ENCODE results near the gene SNRPD2.

Gene SNRPD2

DNA sequence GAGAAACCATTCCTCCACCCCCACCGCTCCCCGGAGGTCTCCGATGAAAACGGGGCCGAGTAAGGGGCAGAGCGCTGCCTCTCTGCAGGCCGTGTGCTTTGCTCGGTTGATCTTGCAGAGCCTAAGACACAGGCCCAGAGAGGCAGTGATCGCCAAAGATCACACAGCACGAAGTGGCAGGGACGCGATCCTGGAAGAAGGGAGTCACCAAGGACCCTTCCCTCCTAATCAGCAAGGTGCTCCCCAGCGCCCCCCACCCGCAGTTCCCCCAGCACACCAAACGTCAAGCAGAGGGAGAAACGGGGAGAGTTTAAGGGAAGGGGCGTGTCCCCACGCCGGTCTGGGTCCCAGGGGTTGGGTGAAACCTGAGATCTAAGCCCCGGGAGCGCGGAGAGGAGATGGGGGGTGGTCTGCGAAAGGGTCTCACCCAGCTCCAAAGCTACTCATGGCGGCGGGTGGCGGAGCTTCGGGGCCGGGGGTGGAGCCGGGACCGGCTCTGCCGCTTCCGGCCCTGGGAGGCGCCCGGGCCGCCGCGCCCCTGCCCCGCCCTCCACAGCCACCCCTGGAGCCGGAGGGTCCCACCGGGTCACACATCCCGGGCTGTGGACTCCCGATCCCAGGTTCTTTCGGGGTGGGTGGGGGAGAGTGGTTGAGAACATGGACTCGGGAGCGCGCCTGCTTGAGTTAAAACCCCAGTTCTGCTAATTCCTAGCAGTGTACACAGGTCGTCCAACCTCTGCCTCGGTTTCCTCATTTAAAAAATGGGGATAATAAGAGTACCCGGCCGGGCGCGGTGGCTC, 52.6 kb downstream of the SNRPD2 start, which contains the start of gene EML2:
Gene EML2, minus strand, starts transcription at position 468 of the 800 bp plus-strand sequence. Its CDS starts 21 bp downstream, at position 447.
- no peak for TF ChIP-seq POLR2AphosphoS5 (IDR thresholded peaks at IDR 0.05; ENCODE audit: low read depth, low read length)
- TF ChIP-seq SIN3A (IDR thresholded peaks at IDR 0.05; ENCODE audit: borderline replicate concordance, insufficient read depth, low read length) = no peak
- TF ChIP-seq, protein P1, sequence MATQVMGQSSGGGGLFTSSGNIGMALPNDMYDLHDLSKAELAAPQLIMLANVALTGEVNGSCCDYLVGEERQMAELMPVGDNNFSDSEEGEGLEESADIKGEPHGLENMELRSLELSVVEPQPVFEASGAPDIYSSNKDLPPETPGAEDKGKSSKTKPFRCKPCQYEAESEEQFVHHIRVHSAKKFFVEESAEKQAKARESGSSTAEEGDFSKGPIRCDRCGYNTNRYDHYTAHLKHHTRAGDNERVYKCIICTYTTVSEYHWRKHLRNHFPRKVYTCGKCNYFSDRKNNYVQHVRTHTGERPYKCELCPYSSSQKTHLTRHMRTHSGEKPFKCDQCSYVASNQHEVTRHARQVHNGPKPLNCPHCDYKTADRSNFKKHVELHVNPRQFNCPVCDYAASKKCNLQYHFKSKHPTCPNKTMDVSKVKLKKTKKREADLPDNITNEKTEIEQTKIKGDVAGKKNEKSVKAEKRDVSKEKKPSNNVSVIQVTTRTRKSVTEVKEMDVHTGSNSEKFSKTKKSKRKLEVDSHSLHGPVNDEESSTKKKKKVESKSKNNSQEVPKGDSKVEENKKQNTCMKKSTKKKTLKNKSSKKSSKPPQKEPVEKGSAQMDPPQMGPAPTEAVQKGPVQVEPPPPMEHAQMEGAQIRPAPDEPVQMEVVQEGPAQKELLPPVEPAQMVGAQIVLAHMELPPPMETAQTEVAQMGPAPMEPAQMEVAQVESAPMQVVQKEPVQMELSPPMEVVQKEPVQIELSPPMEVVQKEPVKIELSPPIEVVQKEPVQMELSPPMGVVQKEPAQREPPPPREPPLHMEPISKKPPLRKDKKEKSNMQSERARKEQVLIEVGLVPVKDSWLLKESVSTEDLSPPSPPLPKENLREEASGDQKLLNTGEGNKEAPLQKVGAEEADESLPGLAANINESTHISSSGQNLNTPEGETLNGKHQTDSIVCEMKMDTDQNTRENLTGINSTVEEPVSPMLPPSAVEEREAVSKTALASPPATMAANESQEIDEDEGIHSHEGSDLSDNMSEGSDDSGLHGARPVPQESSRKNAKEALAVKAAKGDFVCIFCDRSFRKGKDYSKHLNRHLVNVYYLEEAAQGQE (IDR thresholded peaks at IDR 0.05; ENCODE audit: insufficient read depth in 1 of 2, low read depth in 2 of 2, low read length in 2 of 2) = no peak
- no peak for TF ChIP-seq FOXP2 (optimal IDR thresholded peaks at IDR 0.05; ENCODE audit: borderline replicate concordance, extremely low read depth, extremely low read length, insufficient read depth)
- no peak for TF ChIP-seq TAF1 (IDR thresholded peaks at IDR 0.05; ENCODE audit: borderline replicate concordance, insufficient read depth, low read length)

DNA sequence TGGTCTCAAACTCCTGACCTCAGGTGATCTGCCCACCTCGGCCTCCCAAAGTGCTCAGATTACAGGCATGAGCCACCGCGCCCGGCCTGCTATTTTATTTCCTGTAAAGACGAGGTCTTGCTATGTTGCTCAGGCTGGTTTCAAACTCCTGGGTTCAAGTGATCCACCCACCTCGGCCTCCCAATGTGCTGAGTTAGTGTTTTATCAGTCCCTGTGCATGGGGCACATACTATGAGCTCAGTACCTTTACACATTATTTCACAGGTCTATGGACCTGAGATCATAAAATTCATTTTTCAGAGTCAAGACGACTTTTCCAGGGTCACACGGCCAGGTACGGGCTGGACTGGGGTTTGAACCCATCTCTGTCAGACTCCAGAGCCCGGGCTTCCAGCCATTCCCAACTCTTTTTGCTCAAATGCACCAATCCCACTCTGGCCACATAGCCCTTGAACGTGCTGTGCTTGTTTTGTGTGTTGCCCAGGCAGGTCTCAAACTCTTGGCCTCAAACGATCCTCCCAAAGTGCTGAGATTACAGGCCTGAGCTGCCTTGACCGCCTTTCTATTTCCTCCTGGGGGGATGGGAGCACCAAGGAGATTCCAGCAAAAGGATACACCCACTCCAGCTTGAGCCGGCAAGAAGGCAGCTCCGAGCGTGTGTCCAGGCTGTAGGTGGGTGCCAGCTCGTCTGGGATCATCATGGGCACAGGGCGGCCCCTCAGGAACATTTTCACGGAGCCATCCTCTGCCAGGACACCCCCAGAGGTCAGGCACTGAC, 53.7 kb downstream of the SNRPD2 start:
- TF ChIP-seq SIN3A (IDR thresholded peaks at IDR 0.05; ENCODE audit: borderline replicate concordance, insufficient read depth, low read length) (no peak), POLR2AphosphoS5 (IDR thresholded peaks at IDR 0.05; ENCODE audit: low read depth, low read length) (no peak), FOXP2 (optimal IDR thresholded peaks at IDR 0.05; ENCODE audit: borderline replicate concordance, extremely low read depth, extremely low read length, insufficient read depth) (no peak), TAF1 (IDR thresholded peaks at IDR 0.05; ENCODE audit: borderline replicate concordance, insufficient read depth, low read length) (no peak)
- TF ChIP-seq, protein P1 (IDR thresholded peaks at IDR 0.05; ENCODE audit: insufficient read depth in 1 of 2, low read depth in 2 of 2, low read length in 2 of 2) = no peak
